ENCODE measurements around the gene SLC39A11.
A peak's percentile ranks its signal among the peaks of the same experiment; 100 is the strongest.

Gene SLC39A11

GRCh38 chr17:73138541-73139138 is 46.2 kb upstream of the SLC39A11 start:
- no peak overlapping the region for H4K8ac ChIP-seq (ENCODE audit: low read depth, low read length)
- no peaks in the 10 kb centered on the region for H3K79me1 ChIP-seq (ENCODE audit: low read length)
- H3K14ac ChIP-seq (ENCODE audit: low read length): no peak overlapping the region
- no peak overlapping the region for H3K4me2 ChIP-seq (ENCODE audit: low read length)
- no peak overlapping the region for H3K18ac ChIP-seq (ENCODE audit: low read length)
- no peak overlapping the region for H2BK5ac ChIP-seq (ENCODE audit: low read depth, low read length, poor library complexity)
- H3K27me3 ChIP-seq (ENCODE audit: insufficient read depth, low read length): no peaks in the 10 kb centered on the region
- no peak overlapping the region for H3K4ac ChIP-seq (ENCODE audit: low read depth, low read length)
- H2AK5ac ChIP-seq (ENCODE audit: low read length): no peak overlapping the region
- H3K36me3 ChIP-seq (ENCODE audit: control insufficient read depth in 1 of 2, insufficient read depth in 2 of 2, low read length in 2 of 2): no peaks in the 10 kb centered on the region
- no peaks in the 10 kb centered on the region for H3K9me3 ChIP-seq (ENCODE audit: insufficient read depth, low read depth, low read length)
- H3K4me1 ChIP-seq (ENCODE audit: control insufficient read depth in 1 of 2, insufficient read depth in 2 of 2, low read length in 2 of 2): no peaks in the 10 kb centered on the region
- no peak overlapping the region for H3K23ac ChIP-seq (ENCODE audit: low read length)
- H4K91ac ChIP-seq (ENCODE audit: low read depth, low read length): no peak overlapping the region
- no peak overlapping the region for H4K12ac ChIP-seq (ENCODE audit: low read depth, low read length)
- H3K27ac ChIP-seq (ENCODE audit: low read depth, low read length): no peak overlapping the region
- no peak overlapping the region for H2BK120ac ChIP-seq (ENCODE audit: insufficient read depth, low read length, poor library complexity)
- no peak overlapping the region for H3K4me3 ChIP-seq (ENCODE audit: low read depth, low read length)
- DNase-seq: no peak
- no peak overlapping the region for H2BK12ac ChIP-seq (ENCODE audit: low read length)
- H2AFZ ChIP-seq (ENCODE audit: insufficient read depth, low read length, poor library complexity): no peak overlapping the region
- H3K79me2 ChIP-seq (ENCODE audit: control insufficient read depth, insufficient read depth, low read length, poor library complexity): no peaks in the 10 kb centered on the region
- H3K9ac ChIP-seq (ENCODE audit: low read length): no peak overlapping the region
- WGBS (ENCODE audit: extremely low coverage, insufficient coverage, insufficient read length): no CpG with 5 or more reads among the region's 11 CpGs

- Histone ChIP-seq H3K9me3 (ENCODE audit: insufficient read depth, low read depth, low read length) (no peaks in the 10 kb centered on the region), H3K27me3 (ENCODE audit: insufficient read depth, low read length) (no peaks in the 10 kb centered on the region), H3K14ac (ENCODE audit: low read length) (no peak overlapping the region), H3K36me3 (ENCODE audit: control insufficient read depth in 1 of 2, insufficient read depth in 2 of 2, low read length in 2 of 2) (no peaks in the 10 kb centered on the region), H3K4me3 (ENCODE audit: low read depth, low read length) (no peak overlapping the region), H4K12ac (ENCODE audit: low read depth, low read length) (no peak overlapping the region), H3K4me1 (ENCODE audit: control insufficient read depth in 1 of 2, insufficient read depth in 2 of 2, low read length in 2 of 2) (no peaks in the 10 kb centered on the region), H3K23ac (ENCODE audit: low read length) (no peak overlapping the region), H2BK5ac (ENCODE audit: low read depth, low read length, poor library complexity) (no peak overlapping the region), H3K18ac (ENCODE audit: low read length) (no peak overlapping the region), H2AK5ac (ENCODE audit: low read length) (no peak overlapping the region), H2AFZ (ENCODE audit: insufficient read depth, low read length, poor library complexity) (no peak overlapping the region), H2BK120ac (ENCODE audit: insufficient read depth, low read length, poor library complexity) (no peak overlapping the region), H3K79me2 (ENCODE audit: control insufficient read depth, insufficient read depth, low read length, poor library complexity) (no peaks in the 10 kb centered on the region), H3K79me1 (ENCODE audit: low read length) (no peaks in the 10 kb centered on the region), H3K27ac (ENCODE audit: low read depth, low read length) (no peak overlapping the region), H3K9ac (ENCODE audit: low read length) (no peak overlapping the region), H4K8ac (ENCODE audit: low read depth, low read length) (no peak overlapping the region), H3K4me2 (ENCODE audit: low read length) (no peak overlapping the region), H3K4ac (ENCODE audit: low read depth, low read length) (no peak overlapping the region), H2BK12ac (ENCODE audit: low read length) (no peak overlapping the region), H4K91ac (ENCODE audit: low read depth, low read length) (no peak overlapping the region)
- no CpG with 5 or more reads among the region's 2 CpGs for WGBS (ENCODE audit: extremely low coverage, insufficient coverage, insufficient read length)
- no peak for DNase-seq
Measured at GRCh38 chr17:73137376-73137775, 44.9 kb upstream of the SLC39A11 start.

- no peak overlapping the region for H3K14ac ChIP-seq (ENCODE audit: low read length)
- no peak overlapping the region for H3K4me3 ChIP-seq (ENCODE audit: low read depth, low read length)
- no peak overlapping the region for H2AFZ ChIP-seq (ENCODE audit: insufficient read depth, low read length, poor library complexity)
- no peak overlapping the region for H4K12ac ChIP-seq (ENCODE audit: low read depth, low read length)
- no peak overlapping the region for H2BK12ac ChIP-seq (ENCODE audit: low read length)
- H3K18ac ChIP-seq (ENCODE audit: low read length): no peak overlapping the region
- no peak overlapping the region for H3K9ac ChIP-seq (ENCODE audit: low read length)
- no CpG with 5 or more reads among the region's 4 CpGs for WGBS (ENCODE audit: extremely low coverage, insufficient coverage, insufficient read length)
- H2BK5ac ChIP-seq (ENCODE audit: low read depth, low read length, poor library complexity): no peak overlapping the region
- H3K27me3 ChIP-seq (ENCODE audit: insufficient read depth, low read length): no peaks in the 10 kb centered on the region
- no peak overlapping the region for H3K4me2 ChIP-seq (ENCODE audit: low read length)
- no peaks in the 10 kb centered on the region for H3K79me1 ChIP-seq (ENCODE audit: low read length)
- H3K27ac ChIP-seq (ENCODE audit: low read depth, low read length): no peak overlapping the region
- no peak overlapping the region for H3K23ac ChIP-seq (ENCODE audit: low read length)
- peak in 1 of 2 donors; percentile 15 for DNase-seq
- no peak overlapping the region for H4K91ac ChIP-seq (ENCODE audit: low read depth, low read length)
- H3K9me3 ChIP-seq (ENCODE audit: insufficient read depth, low read depth, low read length): no peaks in the 10 kb centered on the region
- H2AK5ac ChIP-seq (ENCODE audit: low read length): no peak overlapping the region
- no peak overlapping the region for H3K4ac ChIP-seq (ENCODE audit: low read depth, low read length)
- no peaks in the 10 kb centered on the region for H3K36me3 ChIP-seq (ENCODE audit: control insufficient read depth in 1 of 2, insufficient read depth in 2 of 2, low read length in 2 of 2)
- no peaks in the 10 kb centered on the region for H3K79me2 ChIP-seq (ENCODE audit: control insufficient read depth, insufficient read depth, low read length, poor library complexity)
- H4K8ac ChIP-seq (ENCODE audit: low read depth, low read length): no peak overlapping the region
- no peaks in the 10 kb centered on the region for H3K4me1 ChIP-seq (ENCODE audit: control insufficient read depth in 1 of 2, insufficient read depth in 2 of 2, low read length in 2 of 2)
- no peak overlapping the region for H2BK120ac ChIP-seq (ENCODE audit: insufficient read depth, low read length, poor library complexity)
Measured at GRCh38 chr17:73135766-73136165, 43.3 kb upstream of the SLC39A11 start.

DNA sequence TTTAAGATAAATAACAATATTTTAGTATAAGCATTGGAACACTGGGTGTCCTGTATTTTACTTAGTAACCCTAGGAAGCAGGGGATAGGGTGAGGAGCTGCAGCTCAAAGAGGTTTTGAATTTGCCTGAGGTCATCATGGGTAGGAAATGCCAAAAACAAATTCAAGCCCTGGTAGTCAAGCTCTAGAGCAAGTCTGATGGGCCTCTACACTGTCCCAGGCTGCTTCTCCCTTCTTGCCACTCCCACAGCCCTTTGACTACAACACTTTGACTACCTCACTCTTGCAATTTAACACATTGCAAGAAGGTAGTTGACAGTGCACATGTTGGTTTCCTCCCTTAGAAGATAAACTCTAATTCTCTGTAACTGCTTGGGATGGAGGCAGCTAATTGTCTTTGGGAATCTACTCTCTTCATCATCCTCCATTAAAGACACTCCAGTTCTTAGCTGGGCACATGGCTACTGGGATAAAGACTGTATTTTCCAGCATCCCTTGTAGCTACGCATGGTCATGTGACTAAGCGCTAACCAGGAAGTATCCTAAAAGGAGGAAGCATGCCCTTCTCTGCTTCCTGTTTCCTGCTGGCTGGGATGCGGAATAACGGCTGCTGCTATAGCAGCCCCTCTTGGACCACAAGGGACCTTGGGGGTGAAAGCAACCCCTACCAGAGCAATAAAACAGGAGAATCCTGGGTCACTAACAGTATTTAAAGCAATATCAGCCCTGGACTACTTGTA is 41.6 kb upstream of the SLC39A11 start:
- Histone ChIP-seq H3K18ac (ENCODE audit: low read length) (no peak overlapping the region), H3K79me1 (ENCODE audit: low read length) (no peaks in the 10 kb centered on the region), H3K9me3 (ENCODE audit: insufficient read depth, low read depth, low read length) (no peaks in the 10 kb centered on the region), H3K9ac (ENCODE audit: low read length) (no peak overlapping the region), H2BK12ac (ENCODE audit: low read length) (no peak overlapping the region), H4K91ac (ENCODE audit: low read depth, low read length) (no peak overlapping the region), H3K23ac (ENCODE audit: low read length) (no peak overlapping the region), H2BK120ac (ENCODE audit: insufficient read depth, low read length, poor library complexity) (no peak overlapping the region), H3K79me2 (ENCODE audit: control insufficient read depth, insufficient read depth, low read length, poor library complexity) (no peaks in the 10 kb centered on the region), H3K27ac (ENCODE audit: low read depth, low read length) (no peak overlapping the region), H2AFZ (ENCODE audit: insufficient read depth, low read length, poor library complexity) (peak overlapping the region; percentile 23), H3K27me3 (ENCODE audit: insufficient read depth, low read length) (no peaks in the 10 kb centered on the region), H3K4me3 (ENCODE audit: low read depth, low read length) (no peak overlapping the region), H3K4me2 (ENCODE audit: low read length) (no peak overlapping the region), H3K36me3 (ENCODE audit: control insufficient read depth in 1 of 2, insufficient read depth in 2 of 2, low read length in 2 of 2) (no peaks in the 10 kb centered on the region), H4K8ac (ENCODE audit: low read depth, low read length) (peak overlapping the region; percentile 47), H3K4ac (ENCODE audit: low read depth, low read length) (no peak overlapping the region), H4K12ac (ENCODE audit: low read depth, low read length) (peak overlapping the region; percentile 36), H2AK5ac (ENCODE audit: low read length) (no peak overlapping the region), H2BK5ac (ENCODE audit: low read depth, low read length, poor library complexity) (no peak overlapping the region), H3K14ac (ENCODE audit: low read length) (no peak overlapping the region), H3K4me1 (ENCODE audit: control insufficient read depth in 1 of 2, insufficient read depth in 2 of 2, low read length in 2 of 2) (no peaks in the 10 kb centered on the region)
- WGBS (ENCODE audit: extremely low coverage, insufficient coverage, insufficient read length): no CpG with 5 or more reads among the region's 4 CpGs
- DNase-seq: no peak

Measured in trophoblast cell (in vitro differentiated cells and primary cell).